ENCODE measurements around the gene TEX11. TPM values are rescaled to one million over a fixed set of nuclear protein-coding genes. Genes with fewer than 3 reads are reported as not detected.
"Not testable (repeated sequence)": the region's sequence is repeated elsewhere in the genome, so short reads cannot be mapped to it uniquely, and the experiment has no call there.

TEX11 gene
- total and polyA plus RNA-seq, 12 donors = 0.19 TPM; not detected in 11

DNA sequence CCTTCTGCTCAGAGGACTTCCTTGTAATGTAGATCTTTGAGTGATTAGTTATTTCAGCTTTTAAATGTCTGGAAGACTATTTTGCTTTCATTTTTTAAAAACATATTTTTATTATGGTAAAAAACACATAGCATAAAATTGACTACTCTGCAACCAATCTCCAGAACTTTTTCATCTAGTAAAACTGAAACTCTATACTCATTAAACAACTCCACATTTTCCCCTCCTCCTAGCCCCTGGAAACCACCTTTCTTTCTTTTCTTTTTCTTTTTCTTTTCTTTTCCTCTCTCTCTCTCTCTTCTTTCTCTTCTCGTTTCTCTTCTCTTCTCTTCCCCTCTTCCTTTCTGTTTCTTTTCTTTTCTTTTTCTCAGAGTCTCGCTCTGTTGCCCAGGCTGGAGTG, 233.2 kb downstream of the TEX11 start:
- no peaks in the 10 kb centered on the region for H3K4me1 ChIP-seq
- intact Hi-C loops (cut with DNase I) = no loop called here
- H3K4me3 ChIP-seq = no peak overlapping the region
- TF ChIP-seq, protein P1, sequence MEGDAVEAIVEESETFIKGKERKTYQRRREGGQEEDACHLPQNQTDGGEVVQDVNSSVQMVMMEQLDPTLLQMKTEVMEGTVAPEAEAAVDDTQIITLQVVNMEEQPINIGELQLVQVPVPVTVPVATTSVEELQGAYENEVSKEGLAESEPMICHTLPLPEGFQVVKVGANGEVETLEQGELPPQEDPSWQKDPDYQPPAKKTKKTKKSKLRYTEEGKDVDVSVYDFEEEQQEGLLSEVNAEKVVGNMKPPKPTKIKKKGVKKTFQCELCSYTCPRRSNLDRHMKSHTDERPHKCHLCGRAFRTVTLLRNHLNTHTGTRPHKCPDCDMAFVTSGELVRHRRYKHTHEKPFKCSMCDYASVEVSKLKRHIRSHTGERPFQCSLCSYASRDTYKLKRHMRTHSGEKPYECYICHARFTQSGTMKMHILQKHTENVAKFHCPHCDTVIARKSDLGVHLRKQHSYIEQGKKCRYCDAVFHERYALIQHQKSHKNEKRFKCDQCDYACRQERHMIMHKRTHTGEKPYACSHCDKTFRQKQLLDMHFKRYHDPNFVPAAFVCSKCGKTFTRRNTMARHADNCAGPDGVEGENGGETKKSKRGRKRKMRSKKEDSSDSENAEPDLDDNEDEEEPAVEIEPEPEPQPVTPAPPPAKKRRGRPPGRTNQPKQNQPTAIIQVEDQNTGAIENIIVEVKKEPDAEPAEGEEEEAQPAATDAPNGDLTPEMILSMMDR (IDR thresholded peaks at IDR 0.05) = no peak
- DNase-seq (no peak), ATAC-seq (no peak)
- peaks cover 0 to 8% (median 0%) of the 10 kb centered on the region in 7 donors for H3K27me3 ChIP-seq
- H3K9me3 ChIP-seq = no peaks in the 10 kb centered on the region
- H3K27ac ChIP-seq = no peak overlapping the region
- WGBS, 2 donors = 69 to 73% methylated on average over 2 of the region's 2 CpGs
- H3K36me3 ChIP-seq = no peaks in the 10 kb centered on the region

DNA sequence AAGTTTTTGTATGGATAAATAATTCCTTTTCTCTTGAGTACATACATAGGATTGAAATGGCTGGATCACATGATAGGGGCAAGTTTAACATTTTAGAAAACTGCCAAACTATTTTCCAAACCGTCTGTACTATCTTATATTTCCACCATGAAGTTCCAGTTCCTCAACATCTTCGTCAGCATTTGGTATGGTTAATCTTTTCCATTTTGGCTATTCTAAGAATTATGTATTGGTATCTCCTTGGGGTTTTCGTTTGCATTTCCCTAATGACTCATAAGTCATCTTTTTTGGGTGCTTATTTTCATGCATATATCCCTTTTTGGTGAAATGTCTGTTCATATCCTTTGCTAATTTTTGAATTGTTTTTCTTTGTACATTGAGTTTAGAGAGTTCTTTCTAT, 236.2 kb downstream of the TEX11 start:
- TF ChIP-seq, protein P1 (IDR thresholded peaks at IDR 0.05) = no peak
- no peaks in the 10 kb centered on the region for H3K4me1 ChIP-seq
- no peaks in the 10 kb centered on the region for H3K36me3 ChIP-seq
- intact Hi-C loops (cut with DNase I) = no loop called here
- H3K4me3 ChIP-seq = no peak overlapping the region
- H3K27me3 ChIP-seq = peaks cover 0 to 21% (median 0%) of the 10 kb centered on the region in 7 donors
- WGBS, 2 donors = 64% methylated on average over 3 of the region's 3 CpGs
- H3K9me3 ChIP-seq = no peaks in the 10 kb centered on the region
- no peak overlapping the region for H3K27ac ChIP-seq
- DNase-seq (no peak), ATAC-seq (no peak)

DNA sequence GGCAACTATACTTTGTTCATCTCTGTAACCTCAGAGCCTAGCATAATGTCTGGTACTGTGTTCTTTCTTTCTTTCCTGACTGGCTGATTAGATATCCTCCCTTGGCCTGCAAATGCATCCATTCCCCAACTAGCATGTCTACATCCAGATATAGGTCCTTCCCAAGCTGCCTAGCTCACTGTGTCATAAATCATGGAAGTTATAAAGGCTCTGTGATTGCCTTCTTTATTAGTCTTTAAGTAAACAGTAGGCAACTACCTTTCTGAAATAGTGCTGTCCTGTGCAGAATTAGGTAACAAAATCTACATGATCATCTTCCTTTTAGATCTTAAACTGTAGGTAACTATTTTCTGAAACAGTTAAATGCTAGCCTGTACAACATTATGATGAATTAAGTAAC, 239.4 kb downstream of the TEX11 start:
- Histone ChIP-seq H3K9me3 (no peaks in the 10 kb centered on the region), H3K27me3 (peaks cover 0 to 27% (median 0%) of the 10 kb centered on the region in 7 donors), H3K4me3 (no peak overlapping the region), H3K36me3 (no peaks in the 10 kb centered on the region), H3K27ac (no peak overlapping the region), H3K4me1 (no peaks in the 10 kb centered on the region)
- ATAC-seq (no peak), DNase-seq (no peak)
- TF ChIP-seq, protein P1 (IDR thresholded peaks at IDR 0.05) = no peak
- intact Hi-C loops (cut with DNase I) = loop anchor here in 4 of 10 donors (10.0 kb wide), 1 partner anchor 214 kb away; no protein-coding TSS in a partner anchor

DNA sequence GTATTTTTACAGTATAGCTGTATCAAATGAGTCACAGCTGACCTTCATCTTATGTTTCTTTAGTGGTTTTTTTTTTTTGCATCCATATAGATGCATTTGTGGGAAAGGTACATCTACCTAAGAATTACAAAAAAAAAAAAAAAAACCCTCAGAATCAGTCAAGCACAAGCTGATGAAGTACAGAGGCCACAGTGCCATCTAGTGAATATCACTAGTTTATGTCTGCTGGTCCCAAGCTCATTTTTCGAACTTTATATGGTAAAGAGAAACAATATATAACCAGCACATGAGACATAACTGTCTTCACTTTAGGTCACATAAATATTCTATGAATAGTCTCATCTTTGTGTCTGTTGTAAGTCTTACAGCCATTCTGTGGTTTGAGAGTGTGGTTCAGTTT, 243.8 kb downstream of the TEX11 start:
- no peak for DNase-seq
- TF ChIP-seq, protein P1 (IDR thresholded peaks at IDR 0.05) = peak in 6 of 9 donors; percentile 9 to 45 (median 29)
- Histone ChIP-seq H3K4me1 (no peaks in the 10 kb centered on the region), H3K27ac (no peak overlapping the region), H3K27me3 (peaks cover 0 to 32% (median 0%) of the 10 kb centered on the region in 7 donors), H3K4me3 (no peak overlapping the region), H3K36me3 (no peaks in the 10 kb centered on the region), H3K9me3 (no peaks in the 10 kb centered on the region)
- intact Hi-C loops (cut with DNase I) = loop anchor here in 4 of 10 donors (10.0 kb wide), 1 partner anchor 210 kb away; no protein-coding TSS in a partner anchor
- no peak for ATAC-seq
- 8 to 20% methylated on average over 1 of the region's 1 CpG for WGBS, 2 donors

DNA sequence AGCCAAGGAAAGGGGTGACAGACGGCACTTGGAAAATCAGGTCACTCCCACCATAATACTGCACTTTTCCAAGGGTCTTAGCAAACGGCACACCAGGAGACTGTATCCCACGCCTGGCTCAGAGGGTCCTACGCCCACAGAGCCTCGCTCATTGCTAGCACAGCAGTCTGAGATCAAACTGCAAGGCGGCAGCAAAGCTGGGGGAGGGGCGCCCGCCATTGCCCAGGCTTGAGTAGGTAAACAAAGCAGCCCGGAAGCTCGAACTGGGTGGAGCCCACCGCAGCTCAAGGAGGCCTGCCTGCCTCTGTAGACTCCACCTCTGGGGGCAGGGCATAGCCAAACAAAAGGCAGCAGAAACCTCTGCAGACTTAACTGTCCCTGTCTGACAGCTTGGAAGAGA, 247.4 kb downstream of the TEX11 start:
- intact Hi-C loops (cut with DNase I) = loop anchor here in 4 of 10 donors (10.0 kb wide), 1 partner anchor 206 kb away; no protein-coding TSS in a partner anchor
- H3K9me3 ChIP-seq, H3K36me3 ChIP-seq, ATAC-seq, H3K4me3 ChIP-seq, DNase-seq, H3K27ac ChIP-seq, H3K4me1 ChIP-seq: not testable (repeated sequence)
- WGBS, 2 donors = 74 to 77% methylated on average over 5 to 8 of the region's 11 CpGs
- peaks cover 0 to 35% (median 0%) of the 10 kb centered on the region in 7 donors for H3K27me3 ChIP-seq

DNA sequence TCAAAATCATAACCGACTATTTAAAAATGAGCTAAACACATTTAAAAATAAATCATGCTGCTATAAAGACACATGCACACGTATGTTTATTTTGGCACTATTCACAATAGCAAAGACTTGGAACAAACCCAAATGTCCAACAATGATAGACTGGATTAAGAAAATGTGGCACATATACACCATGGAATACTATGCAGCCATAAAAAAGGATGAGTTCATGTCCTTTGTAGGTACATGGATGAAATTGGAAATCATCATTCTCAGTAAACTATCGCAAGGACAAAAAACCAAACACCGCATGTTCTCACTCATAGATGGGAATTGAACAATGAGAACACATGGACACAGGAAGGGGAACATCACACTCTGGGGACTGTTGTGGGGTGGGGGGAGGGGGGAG, 251.0 kb downstream of the TEX11 start:
- DNase-seq; H3K27ac ChIP-seq; ATAC-seq; H3K4me3 ChIP-seq; H3K36me3 ChIP-seq; intact Hi-C loops (cut with DNase I); H3K9me3 ChIP-seq; H3K4me1 ChIP-seq: not testable (repeated sequence)
- 70 to 73% methylated on average over 2 of the region's 4 CpGs for WGBS, 2 donors
- peaks cover 0 to 30% (median 0%) of the 10 kb centered on the region in 7 donors for H3K27me3 ChIP-seq

Measured in heart right ventricle (tissue), 16 donors.